IPS-20b (cell line): Measurements from ENCODE around the gene SLC8A3.

ENCODE experiments used
- H3K27ac ChIP-seq: one replicate; pipeline ENCODE4 v1.5.1; 2013; ENCODE audit warnings: low read length
- H3K27me3 ChIP-seq: 2 replicates; pipeline ENCODE4 v1.6.1; 2013; ENCODE audit warnings: mild to moderate bottlenecking, low read length, inconsistent platforms; ENCODE audit not compliant: insufficient read depth
- H3K36me3 ChIP-seq: 2 replicates; pipeline ENCODE4 v1.6.1; 2013; ENCODE audit warnings: low read depth, mild to moderate bottlenecking, inconsistent platforms, low read length, moderate library complexity; ENCODE audit not compliant: insufficient read depth
- H3K4me1 ChIP-seq: 2 replicates; pipeline ENCODE4 v1.6.1; 2013; ENCODE audit warnings: mild to moderate bottlenecking, control low read depth, inconsistent platforms, low read length, moderate library complexity; ENCODE audit not compliant: insufficient read depth
- H3K4me3 ChIP-seq: 2 replicates; pipeline ENCODE4 v1.5.1; 2013; ENCODE audit warnings: mild to moderate bottlenecking, low read length, inconsistent platforms
- H3K9ac ChIP-seq: 2 replicates; pipeline ENCODE4 v1.6.1; 2013; ENCODE audit warnings: low read depth, mild to moderate bottlenecking, inconsistent platforms, low read length, moderate library complexity
- H3K9me3 ChIP-seq: 2 replicates; pipeline ENCODE4 v1.6.1; 2013; ENCODE audit warnings: mild to moderate bottlenecking, low read depth, low read length, inconsistent platforms; ENCODE audit not compliant: insufficient read depth

SLC8A3 gene

GRCh38 chr14:70018713-70019211, 170.0 kb downstream of the SLC8A3 start:
- H3K9ac ChIP-seq = no peak overlapping the region
- no peaks in the 10 kb centered on the region; the same call in 1 of the 2 replicates for H3K27me3 ChIP-seq
- no peaks in the 10 kb centered on the region for H3K4me1 ChIP-seq
- H3K27ac ChIP-seq = no peak overlapping the region
- H3K4me3 ChIP-seq = no peak overlapping the region
- H3K36me3 ChIP-seq = no peaks in the 10 kb centered on the region
- H3K9me3 ChIP-seq = no peaks in the 10 kb centered on the region

DNA sequence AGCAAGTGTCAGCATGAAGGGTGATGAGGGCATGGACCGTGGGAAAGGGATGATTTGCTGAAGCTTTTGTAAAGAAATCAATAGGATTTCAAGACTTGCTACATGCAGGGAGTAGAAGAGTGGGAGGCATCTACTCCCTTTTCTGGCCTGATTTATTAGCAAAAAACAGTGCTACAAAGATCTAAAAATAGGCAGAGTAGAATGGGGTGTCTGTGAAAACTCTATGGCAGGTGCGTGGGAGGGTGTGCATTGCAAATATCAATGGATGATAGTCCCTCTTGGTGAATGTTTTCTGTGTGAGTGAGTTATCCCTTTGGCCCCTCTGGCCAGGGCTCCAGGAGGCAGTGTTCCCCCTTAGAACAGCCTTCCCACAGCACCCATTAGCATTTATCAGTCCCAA, 170.5 kb downstream of the SLC8A3 start:
- Histone ChIP-seq H3K4me3 (no peak overlapping the region), H3K9me3 (no peaks in the 10 kb centered on the region), H3K27me3 (no peaks in the 10 kb centered on the region; the same call in 1 of the 2 replicates), H3K4me1 (0 out of 2 replicates have a peak, but pooled peaks cover 3% of the 10 kb centered on the region), H3K36me3 (no peaks in the 10 kb centered on the region), H3K27ac (no peak overlapping the region), H3K9ac (no peak overlapping the region)

- no peaks in the 10 kb centered on the region; the same call in 1 of the 2 replicates for H3K27me3 ChIP-seq
- H3K4me1 ChIP-seq = 0 out of 2 replicates have a peak, but pooled peaks cover 3% of the 10 kb centered on the region
- no peaks in the 10 kb centered on the region for H3K9me3 ChIP-seq
- no peak overlapping the region for H3K9ac ChIP-seq
- H3K27ac ChIP-seq = no peak overlapping the region
- H3K36me3 ChIP-seq = no peaks in the 10 kb centered on the region
- H3K4me3 ChIP-seq = no peak overlapping the region
Measured at GRCh38 chr14:70014406-70015095, 174.2 kb downstream of the SLC8A3 start.

DNA sequence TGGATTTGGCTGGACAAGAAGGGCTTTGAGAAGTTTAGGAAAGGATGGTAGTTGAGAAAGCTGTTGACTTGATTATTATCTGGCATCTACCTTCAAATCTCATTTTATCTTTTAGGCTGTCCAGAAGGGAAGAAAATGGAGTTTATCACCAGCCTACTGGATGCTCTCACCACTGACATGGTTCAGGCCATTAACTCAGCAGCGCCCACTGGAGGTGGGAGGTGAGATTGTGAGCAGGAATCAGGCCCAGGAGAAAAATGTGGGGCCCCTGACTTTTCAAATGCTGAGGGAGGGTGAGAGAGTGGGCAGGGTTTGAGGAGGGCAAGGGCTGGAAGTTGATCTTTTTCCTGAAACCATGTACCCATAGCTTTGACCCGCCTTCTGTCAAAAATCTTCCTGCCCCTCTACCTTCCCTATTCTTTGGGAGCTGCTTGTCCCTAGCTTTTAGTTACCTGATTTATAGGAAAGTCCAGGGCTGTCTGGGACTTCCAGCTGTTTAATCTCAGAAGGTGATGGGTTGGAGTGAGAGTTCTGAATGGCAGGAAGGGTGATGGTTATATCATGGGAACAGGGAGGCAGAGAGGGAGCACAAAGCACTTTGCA, 175.4 kb downstream of the SLC8A3 start:
- no peak overlapping the region for H3K27ac ChIP-seq

DNA sequence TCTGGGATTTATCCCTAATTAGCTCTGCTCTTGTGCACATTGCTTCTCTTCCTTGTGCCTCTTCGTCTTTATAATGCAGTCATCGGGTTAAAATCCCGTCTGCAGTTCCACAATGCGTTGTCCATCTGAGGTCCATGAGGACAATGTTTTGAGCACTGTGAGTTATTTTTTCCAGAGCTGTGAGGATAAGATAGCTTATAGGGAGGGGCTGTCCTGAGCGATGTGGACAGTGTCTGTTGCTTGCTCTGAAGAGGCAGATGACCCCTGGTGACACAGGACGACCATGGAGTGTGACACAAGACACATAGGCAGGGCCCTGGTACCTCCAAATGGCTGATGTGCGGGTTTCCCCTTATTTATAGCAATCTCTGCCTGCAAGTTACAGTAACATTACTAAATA, 177.0 kb downstream of the SLC8A3 start:
- Histone ChIP-seq H3K27ac (no peak overlapping the region), H3K36me3 (no peaks in the 10 kb centered on the region), H3K27me3 (no peaks in the 10 kb centered on the region), H3K9me3 (no peaks in the 10 kb centered on the region), H3K4me3 (no peak overlapping the region), H3K4me1 (peaks cover 11% of the 10 kb centered on the region; the same call in 1 of the 2 replicates), H3K9ac (no peak overlapping the region)

More for the DNA sequence above, 175.4 kb downstream of the SLC8A3 start:
- no peaks in the 10 kb centered on the region for H3K36me3 ChIP-seq
- no peaks in the 10 kb centered on the region; the same call in 1 of the 2 replicates for H3K27me3 ChIP-seq
- no peak overlapping the region for H3K4me3 ChIP-seq
- H3K9ac ChIP-seq = no peak overlapping the region
- no peaks in the 10 kb centered on the region for H3K9me3 ChIP-seq
- peaks cover 11% of the 10 kb centered on the region; the same call in 1 of the 2 replicates for H3K4me1 ChIP-seq

DNA sequence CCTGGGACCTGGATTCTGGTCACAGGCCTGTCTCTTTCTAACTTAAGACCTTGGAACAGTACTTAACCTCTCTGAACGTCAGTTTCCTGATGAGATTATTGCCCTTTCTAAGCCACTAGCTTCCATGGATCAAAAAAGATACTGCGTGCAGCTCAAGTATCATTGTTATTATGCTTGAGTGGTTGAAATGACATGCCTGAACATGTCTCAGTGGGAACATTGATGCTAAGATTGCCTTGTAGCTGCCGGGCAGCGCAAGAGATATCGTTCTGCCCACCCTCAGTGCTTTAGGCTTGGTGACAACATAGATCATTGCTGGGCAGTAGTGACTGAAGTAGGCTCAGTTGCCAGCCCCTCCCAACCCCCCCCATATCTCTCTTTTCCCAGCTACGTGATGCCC, 177.7 kb downstream of the SLC8A3 start:
- H3K4me3 ChIP-seq = no peak overlapping the region
- H3K9ac ChIP-seq = no peak overlapping the region
- no peak overlapping the region for H3K27ac ChIP-seq
- no peaks in the 10 kb centered on the region for H3K27me3 ChIP-seq
- peaks cover 11% of the 10 kb centered on the region; the same call in 1 of the 2 replicates for H3K4me1 ChIP-seq
- no peaks in the 10 kb centered on the region for H3K36me3 ChIP-seq
- no peaks in the 10 kb centered on the region for H3K9me3 ChIP-seq

DNA sequence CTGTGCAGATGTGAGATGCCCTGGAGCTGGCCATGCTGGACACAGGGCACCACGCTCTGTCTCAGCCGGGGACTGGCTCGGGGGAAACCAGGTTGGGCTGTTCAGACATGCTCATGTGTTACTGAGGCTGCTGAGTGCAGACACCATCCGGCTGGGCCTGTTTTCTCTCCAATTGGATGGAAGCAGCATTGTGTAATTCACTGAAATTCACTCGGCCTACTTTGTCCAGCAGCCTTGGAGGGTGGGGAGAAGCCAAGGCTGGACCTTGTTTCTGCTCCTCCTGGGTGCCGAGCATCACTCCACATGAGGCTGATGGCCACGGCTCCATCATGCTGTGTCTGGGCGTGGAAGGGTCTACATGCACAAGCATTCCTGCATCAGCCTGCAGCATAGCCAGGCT, 178.8 kb downstream of the SLC8A3 start:
- Histone ChIP-seq H3K4me3 (no peak overlapping the region), H3K36me3 (no peaks in the 10 kb centered on the region), H3K27ac (no peak overlapping the region), H3K27me3 (no peaks in the 10 kb centered on the region), H3K4me1 (peaks cover 11% of the 10 kb centered on the region; the same call in 1 of the 2 replicates), H3K9me3 (no peaks in the 10 kb centered on the region), H3K9ac (no peak overlapping the region)

GRCh38 chr14:70008284-70009262, 180.2 kb downstream of the SLC8A3 start:
- no peaks in the 10 kb centered on the region for H3K27me3 ChIP-seq
- H3K27ac ChIP-seq = no peak overlapping the region
- H3K36me3 ChIP-seq = no peaks in the 10 kb centered on the region
- no peak overlapping the region for H3K9ac ChIP-seq
- H3K4me1 ChIP-seq = peaks cover 9% of the 10 kb centered on the region; the same call in 1 of the 2 replicates
- H3K4me3 ChIP-seq = no peak overlapping the region
- H3K9me3 ChIP-seq = no peaks in the 10 kb centered on the region

GRCh38 chr14:70006699-70007098, 182.1 kb downstream of the SLC8A3 start:
- Histone ChIP-seq H3K9ac (no peak overlapping the region), H3K4me3 (no peak overlapping the region), H3K27ac (no peak overlapping the region), H3K27me3 (no peaks in the 10 kb centered on the region), H3K4me1 (peaks cover 8% of the 10 kb centered on the region; the same call in 1 of the 2 replicates), H3K36me3 (no peaks in the 10 kb centered on the region), H3K9me3 (no peaks in the 10 kb centered on the region)

DNA sequence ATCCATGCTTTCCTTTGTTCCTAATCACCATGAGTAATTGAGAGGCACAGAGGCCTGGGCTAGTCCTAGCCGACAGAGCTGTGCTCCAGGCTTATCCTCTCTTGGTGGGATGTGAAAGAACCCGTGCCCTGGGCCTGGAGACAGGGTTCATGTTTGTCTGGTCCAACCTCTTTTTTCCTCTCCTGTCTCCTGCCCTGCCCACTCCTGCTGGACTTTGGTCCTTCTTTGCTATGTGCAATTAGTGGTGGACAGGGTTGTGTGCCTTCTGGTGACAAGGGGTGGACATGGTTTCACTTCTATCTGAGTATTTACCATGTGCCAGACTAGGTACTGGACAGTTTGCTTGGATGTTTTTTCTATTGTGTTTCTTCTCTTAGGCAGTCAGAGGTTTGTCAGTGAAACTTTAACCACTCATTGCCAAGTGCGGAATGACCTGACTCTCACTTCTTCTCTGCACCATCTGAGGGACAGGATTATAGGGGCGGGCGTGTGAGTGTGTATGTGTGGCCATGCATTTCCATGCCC, 183.4 kb downstream of the SLC8A3 start:
- H3K4me1 ChIP-seq = peaks cover 8% of the 10 kb centered on the region; the same call in 1 of the 2 replicates
- H3K4me3 ChIP-seq = no peak overlapping the region
- no peaks in the 10 kb centered on the region for H3K9me3 ChIP-seq
- no peak overlapping the region for H3K9ac ChIP-seq
- no peaks in the 10 kb centered on the region for H3K27me3 ChIP-seq
- H3K36me3 ChIP-seq = no peaks in the 10 kb centered on the region
- H3K27ac ChIP-seq = no peak overlapping the region

GRCh38 chr14:70004791-70005190, 184.0 kb downstream of the SLC8A3 start:
- Histone ChIP-seq H3K27me3 (no peaks in the 10 kb centered on the region), H3K36me3 (no peaks in the 10 kb centered on the region), H3K4me3 (no peak overlapping the region), H3K9me3 (no peaks in the 10 kb centered on the region), H3K27ac (no peak overlapping the region), H3K9ac (no peak overlapping the region), H3K4me1 (peaks cover 8% of the 10 kb centered on the region; the same call in 1 of the 2 replicates)
